RPMI8226 (cell line): ENCODE data around the gene MAGEL2.

Experiments used
- DNase-seq: peaks from one replicate; pipeline ENCODE4 v3.0.0-alpha.2; 2015

Gene MAGEL2

GRCh38 chr15:23647421-23648370 lies at the start of gene MAGEL2:
MAGEL2 (minus strand) TSS chr15:23647867; CDS start chr15:23647742, 125 bp downstream.
- DNase-seq: no peak

- DNase-seq: no peak
These were observed 47.6 kb upstream of the MAGEL2 start for GRCh38 chr15:23695282-23695681.

DNA sequence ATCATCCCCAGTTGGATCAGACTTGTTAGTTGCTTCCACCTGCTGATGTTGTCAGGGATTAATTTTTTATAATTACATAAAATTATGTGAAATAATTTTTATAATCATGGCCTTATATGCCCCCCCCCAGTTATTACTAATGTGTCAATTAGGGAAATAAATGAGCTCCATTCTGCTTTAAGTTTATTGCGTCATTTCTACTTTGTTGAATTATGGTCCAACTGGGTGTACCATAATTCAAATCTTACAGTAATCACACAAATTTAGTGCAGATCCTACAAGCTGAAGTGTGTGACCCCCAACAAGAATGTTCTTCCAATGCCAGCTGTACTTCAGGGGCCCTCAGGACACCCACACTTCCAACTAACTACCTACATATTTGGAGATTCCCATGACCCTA lies 46.9 kb upstream of the MAGEL2 start:
- DNase-seq: no peak

DNA sequence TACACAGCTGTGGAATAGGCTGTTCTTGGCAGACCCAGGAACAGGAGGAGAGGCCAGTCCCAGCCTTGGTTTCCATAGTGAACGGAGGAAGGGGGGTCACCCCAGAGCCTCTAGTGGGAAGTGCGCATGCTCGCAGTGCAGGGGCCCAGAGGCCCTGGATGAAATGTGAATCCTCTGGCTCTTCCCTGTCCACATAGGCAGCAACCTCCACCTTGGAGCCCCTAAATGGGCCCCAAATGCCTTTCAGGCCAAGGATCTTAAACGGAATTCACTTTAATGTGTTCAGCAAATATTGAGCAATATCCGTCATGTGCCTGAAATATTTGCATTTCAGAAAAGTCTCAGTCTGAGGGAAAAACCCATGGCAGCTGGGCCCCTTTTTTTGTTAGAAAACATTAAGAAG lies 42.8 kb upstream of the MAGEL2 start:
- DNase-seq: no peak

DNA sequence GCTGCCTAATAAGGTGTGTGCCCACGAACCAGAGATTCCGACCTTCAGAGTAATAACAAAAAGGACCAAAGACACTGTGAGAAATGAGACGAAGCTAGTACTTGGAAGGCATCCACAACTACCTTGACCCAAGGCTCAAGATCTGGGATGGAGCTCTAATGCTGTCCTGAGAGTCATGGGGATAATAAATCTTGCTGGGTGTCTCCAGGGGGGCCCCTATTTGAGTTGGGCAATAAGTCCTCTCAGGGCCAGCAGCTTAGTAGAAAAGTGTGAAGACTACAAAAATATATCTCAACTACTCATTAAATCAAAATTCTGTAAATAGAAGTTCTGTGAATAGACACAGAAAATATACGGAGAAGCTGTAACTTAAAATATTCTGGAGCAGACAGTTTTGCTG lies 42.3 kb upstream of the MAGEL2 start:
- DNase-seq: no peak

DNA sequence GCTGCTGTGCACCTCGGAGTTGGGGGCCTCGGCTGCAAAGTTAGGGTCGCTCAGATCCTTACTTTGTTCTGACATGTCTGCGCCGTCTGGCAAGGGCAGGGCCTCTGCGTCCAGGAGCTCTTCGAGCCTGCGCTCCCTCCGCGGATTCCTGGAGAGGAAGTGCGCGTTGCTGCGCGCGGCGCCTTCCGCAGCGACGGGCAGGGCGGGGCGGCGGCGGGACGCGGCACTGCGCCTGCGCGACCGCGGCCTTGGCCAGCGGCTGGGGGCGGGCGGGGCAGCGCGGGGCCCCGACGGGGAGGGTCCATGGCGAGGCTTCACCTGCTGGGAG lies 39.4 kb upstream of the MAGEL2 start, which contains the start of gene NDN:
TSS of gene NDN (minus strand) at position 163 of the 328 bp plus-strand sequence. CDS start at position 75, 88 bp downstream.
- no peak for DNase-seq

DNA sequence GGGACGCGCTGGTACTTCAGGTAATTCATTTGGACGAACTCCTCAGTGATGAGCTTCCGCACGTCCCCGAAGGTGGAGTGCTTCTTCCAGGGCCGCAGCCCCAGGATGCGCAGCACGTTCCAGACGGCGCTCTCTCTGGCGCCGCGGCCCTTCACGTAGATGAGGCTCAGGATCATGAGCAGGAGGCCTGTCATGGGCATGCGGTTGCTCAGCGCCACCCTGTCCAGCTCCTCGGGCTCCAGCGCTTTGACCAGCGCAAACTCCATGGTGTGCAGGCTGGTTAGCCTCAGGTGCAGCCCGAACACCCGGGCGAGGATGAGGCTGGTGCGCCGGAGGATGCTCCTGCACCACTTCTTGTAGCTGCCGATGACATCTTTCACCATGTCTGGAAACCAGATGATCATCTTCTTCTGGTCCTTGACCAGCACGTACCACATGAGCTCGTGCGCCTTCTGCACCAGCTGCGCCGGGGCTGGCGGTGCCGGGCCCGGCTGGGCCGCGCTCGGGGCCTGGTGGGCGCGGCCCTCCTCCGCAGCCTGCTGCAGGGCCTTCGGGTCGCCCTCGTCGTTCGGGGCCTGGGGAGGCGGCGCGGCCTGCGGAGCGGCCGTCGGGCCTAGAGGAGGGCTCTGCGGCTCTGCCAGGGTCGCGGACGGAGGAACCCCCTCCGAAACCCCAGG lies 38.9 kb upstream of the MAGEL2 start:
- no peak for DNase-seq

DNA sequence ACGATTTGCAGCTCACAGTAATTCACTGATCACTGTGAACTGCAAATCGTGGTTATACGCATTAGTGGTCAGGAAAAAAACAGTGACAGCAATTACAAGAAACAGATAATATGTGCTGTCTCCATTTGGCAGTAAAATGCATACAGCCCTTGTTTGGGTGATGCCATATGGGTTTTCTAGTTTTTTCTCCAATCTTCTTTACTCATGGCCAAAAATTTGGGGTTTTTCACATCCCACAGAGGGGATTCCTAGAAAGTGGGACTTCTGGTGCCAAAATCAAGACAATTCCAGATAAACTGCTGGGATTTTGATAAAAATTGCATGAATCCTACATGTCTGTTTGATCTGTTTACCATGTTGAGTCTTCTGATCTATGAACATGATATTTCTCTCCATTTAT lies 23.8 kb upstream of the MAGEL2 start:
- no peak for DNase-seq

- DNase-seq: no peak
These were observed 23.3 kb upstream of the MAGEL2 start for GRCh38 chr15:23670970-23671369.

DNA sequence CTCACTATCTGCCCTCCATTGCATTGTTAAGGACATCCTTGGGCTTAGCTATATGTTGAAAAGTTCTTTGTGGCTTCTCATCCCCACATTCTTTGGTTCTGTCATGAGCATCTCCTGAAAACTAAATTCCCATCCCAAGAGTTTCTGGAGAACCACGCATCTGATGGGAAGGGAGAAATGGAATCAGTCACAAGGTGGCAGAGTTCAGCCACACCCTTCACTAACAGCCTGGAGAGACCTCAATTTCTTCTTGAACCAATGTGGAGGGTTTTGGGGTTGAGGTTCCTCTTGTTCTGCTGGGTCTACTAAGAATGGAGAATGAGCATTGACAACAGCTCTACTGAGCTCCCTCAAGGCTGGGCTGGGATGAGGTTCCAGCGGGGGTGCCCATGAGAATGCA lies 15.6 kb upstream of the MAGEL2 start:
- no peak for DNase-seq

GRCh38 chr15:23648920-23649515 lies 1.4 kb upstream of the MAGEL2 start:
- peak; percentile 47 for DNase-seq

GRCh38 chr15:23647001-23647295 lies 719 bp downstream of the MAGEL2 start:
- DNase-seq: no peak

GRCh38 chr15:23646165-23647000 lies 1.3 kb downstream of the MAGEL2 start:
- DNase-seq: no peak

GRCh38 chr15:23645371-23646164 lies 2.1 kb downstream of the MAGEL2 start:
- DNase-seq: no peak

- DNase-seq: no peak
These were observed 2.8 kb downstream of the MAGEL2 start for GRCh38 chr15:23644829-23645228.

DNA sequence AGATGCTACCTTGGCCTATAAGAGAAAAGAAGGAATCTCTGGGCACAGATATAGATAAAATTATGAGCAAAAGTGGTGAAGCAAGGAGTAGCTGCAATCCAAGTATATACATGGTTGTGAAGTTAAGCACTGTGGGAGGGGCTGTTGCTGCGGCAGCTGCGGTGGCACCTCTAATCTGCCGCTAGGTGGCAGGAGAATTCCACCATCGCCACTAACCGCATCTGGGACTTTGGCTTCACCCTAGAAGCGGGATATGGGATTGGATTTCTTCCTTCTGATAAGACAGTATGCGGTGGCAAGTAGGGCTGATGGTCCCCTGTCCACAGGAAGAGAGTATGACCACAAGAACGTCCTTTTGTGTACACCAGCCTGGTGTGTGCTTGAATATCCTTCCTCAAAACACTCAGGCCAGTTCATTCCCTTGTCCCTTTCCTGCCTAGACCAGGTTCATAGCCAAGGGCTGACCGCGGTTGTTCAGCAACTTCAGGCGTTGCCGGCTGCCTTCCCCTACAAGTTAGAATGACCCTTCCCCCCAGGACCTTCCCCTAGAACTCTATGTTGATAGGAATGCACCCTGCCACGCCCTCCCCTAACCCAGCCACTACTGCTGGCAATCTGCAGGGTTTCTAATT lies 5.1 kb downstream of the MAGEL2 start:
- DNase-seq: peak; percentile 58

DNA sequence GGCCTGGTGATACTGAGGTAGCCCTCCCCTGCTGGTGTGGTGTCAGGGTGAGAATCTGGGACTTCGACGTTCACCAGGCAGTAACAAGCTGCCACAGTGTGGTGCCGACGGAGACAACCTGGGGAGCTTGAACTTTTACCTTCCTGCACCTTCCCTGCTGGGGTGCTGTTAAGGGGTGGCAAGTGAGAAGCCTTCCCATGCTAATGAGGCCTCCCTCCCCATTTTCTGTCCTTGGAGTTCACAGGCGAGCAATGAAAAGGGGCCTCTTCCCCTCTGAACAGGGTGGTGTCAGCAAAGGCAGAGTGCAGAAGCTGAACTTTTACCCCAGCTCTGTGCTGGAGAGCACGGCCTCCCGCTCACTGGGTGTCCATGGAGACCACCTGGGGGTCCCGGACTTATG lies 13.5 kb downstream of the MAGEL2 start:
- DNase-seq: no peak

- peak; percentile 10 for DNase-seq
These were observed 18.3 kb downstream of the MAGEL2 start for GRCh38 chr15:23629234-23629805.

DNA sequence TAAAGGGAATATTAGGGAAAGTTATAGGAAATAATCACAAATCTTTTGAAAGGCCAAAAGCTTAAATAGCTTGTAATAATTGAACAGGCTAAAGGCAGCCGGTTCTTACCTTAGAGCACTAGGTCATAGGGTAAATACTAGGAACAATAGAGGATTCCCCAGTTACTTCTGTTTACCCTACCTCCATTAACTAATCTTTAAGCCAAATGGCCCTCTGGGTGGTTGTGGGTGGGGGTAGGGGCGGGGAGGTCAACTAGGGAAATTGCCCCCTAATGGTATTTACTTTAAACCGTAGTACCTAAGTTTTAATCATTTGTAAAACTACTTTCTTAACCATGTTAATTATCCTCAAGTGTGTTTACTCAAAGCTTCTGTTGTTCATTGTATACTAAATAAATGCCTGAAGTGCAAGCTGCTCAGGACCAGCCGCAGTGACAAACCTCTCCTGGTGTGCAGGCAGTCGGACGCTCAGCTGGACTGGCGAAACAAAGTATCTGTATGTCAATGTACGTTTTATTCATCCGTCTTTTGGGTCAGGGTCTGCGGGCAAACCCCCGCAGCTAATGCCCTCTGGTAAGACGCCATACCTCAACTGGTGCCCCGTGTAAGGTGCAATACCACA lies 18.9 kb downstream of the MAGEL2 start:
- DNase-seq: no peak

DNA sequence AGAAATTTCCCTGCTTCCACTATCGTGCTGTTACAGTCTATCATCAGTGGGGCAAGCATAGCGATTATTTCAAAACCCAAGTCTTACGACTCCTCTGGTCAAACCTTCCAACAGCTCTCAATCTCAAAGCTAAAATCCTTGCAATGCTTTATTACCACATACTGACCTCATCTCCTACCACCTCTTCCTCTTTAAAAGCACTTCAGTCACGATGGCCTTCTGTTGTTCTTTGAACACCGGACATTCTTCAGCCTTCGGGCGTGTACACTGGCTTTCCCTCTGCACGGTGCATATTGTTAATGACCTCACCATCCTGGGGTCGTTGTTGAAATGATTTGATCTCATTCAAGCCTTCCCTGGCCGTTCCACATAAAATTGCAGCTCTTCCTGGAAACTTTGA lies 31.1 kb downstream of the MAGEL2 start:
- no peak for DNase-seq

DNA sequence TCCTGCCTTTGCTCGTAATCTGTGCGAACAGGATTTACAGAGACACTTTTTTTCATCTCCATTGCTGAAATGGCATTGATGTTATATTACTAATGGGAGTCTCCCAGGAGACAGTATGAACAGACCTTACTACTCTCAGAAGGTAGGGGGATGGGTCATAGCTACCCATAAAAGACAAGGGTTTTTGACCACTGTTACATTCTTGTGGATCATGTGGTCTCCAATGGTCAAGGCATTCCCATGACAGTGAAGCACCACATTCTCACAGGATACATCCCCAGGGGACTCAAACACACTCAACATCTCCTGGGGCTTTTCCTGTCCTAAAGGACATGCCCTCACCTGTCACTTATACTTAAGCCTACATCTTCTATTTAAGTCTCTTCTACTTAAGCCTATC lies 41.4 kb downstream of the MAGEL2 start:
- DNase-seq: no peak
